GM21723 (cell line): ENCODE results near the gene CTXN2.

Source experiments
- ATAC-seq: cut with Tn5 transposase; IDR thresholded peaks from one replicate; pipeline ENCODE4 v1.9.1; 2021; ENCODE audit warnings: mild to moderate bottlenecking, moderate library complexity; ENCODE audit not compliant: unreplicated experiment

CTXN2 gene

DNA sequence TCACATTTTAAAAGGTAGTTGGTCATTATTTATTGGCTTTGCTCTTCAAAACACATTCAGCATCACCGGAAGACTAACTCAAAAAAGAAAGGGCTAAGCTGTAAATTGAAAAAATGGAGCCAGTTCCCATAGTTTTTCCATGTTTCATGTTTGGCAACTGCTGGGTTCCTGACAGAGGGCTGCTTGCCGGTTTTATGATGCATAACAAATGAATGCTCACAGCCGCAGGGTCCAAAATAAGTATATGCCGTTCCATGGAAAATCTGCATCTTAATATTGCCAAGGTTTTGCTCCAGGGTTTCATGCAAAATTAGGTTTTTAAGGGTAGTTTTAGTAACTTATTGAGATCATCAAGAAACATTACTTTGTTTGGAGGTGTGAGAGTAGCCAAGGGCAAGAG lies 30.4 kb downstream of the CTXN2 start:
- ATAC-seq, result no peak

DNA sequence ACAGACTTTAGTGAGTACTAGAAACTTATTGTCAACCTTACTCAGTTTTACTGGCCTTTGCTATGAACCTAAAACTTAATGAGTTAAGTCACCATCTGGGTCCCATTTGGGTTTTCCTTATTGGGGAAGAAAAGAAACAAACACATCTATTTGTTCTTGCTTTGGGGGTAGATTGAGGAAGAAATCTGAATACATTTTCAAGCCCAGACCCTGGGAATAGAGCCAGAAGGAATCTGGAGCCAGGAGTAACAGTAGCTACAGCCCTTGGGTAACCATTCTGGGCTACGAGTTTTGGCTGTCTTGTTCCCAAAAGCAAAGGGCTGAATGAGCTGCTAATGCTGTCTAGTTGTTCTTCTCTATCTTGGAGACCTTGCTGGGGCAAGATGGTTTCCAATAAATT lies 31.2 kb downstream of the CTXN2 start:
- ATAC-seq, result no peak

DNA sequence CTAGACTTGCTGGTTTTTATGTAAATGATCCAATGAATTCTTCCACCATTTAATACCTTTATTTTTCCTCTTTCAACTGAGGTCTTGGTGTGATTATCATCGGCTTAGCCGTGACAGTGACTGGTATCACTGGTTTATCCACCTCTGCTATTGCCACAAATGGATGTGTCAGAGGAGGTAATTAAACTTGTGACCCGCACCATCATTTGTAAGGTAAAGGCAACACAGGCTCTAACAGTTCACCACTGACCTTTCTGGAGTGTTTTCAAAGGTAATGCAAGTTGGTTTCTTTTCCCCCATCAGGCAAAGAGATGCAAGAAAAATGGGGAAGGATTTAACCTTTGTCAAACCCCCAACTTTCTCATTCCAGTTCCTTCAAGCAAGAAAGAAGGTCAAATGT lies 34.3 kb downstream of the CTXN2 start:
- ATAC-seq, result no peak

DNA sequence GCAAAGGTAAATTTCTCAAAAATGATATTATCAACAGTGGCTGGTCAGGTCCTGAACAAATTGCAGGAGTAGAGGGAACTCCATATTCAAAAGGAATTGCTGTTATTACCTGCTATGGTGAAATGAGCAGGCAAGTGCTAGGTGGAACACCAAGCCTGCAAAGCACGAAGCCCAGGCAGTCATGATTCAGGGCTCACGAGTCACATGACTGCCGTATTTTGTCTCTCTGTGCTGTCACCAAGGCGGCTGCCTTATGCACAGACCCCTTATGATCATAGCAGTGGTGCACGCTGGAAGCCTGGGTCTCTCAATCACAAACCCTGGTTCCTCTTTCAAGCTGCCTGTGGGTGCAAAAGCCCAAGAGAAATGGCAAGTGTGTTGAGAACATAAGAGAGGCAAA lies 39.0 kb downstream of the CTXN2 start:
- ATAC-seq, result no peak

DNA sequence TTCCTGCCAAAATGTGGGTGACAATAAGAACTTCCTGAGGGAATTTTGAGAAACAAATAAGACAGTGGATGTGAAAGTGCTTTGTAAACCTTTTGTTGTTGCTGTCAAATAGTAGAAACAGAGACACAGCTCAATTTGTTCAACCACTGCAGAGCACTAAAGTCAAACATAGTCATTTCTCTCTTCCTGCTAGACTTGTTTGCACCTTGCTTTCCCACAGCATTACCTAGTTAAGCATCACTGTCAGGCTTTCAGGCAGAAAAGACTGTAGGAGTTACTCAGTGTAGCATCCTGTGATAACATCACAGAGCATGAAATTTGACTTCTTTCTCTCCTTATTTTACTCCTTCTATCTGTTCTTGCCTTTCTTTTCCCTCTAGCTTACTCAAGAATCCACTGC lies 41.8 kb downstream of the CTXN2 start:
- no peak for ATAC-seq

DNA sequence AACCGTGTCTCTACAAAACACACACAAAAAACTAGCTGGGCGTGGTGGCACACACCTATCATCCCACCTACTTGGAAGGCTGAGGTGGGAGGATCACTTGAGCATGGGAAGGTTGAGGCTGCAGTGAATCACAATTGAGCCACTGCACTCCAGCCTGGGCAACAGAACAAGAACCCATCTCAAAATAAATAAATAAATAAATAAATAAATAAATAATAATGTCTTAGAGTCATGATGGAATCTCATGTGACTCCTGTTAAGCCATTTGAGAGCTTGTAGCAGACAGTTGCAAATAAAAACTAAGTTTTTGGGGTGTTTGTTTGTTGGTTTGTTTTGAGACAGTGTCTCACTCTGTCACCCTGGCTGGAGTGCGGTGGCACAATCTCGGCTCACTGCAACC lies 47.9 kb downstream of the CTXN2 start:
- no peak for ATAC-seq

DNA sequence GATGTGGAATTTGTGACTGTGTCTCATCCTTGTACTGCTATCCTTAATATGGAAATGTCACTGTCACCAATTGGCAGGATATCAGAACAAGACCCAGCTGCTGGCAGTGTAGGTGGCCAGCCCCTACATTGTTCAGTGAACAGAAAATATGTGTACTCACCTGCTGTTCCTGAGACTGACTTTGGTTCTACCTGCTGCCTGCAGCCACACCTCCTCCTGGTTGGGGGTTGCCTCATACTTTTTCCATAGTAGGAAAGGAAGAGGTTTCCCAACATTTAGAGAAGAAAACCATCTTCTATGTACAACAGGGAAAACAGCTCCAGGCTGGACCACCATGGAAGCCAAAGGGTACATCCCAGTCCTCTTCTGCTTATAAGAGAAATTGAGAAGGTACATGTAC lies 50.5 kb downstream of the CTXN2 start:
- ATAC-seq, result no peak

DNA sequence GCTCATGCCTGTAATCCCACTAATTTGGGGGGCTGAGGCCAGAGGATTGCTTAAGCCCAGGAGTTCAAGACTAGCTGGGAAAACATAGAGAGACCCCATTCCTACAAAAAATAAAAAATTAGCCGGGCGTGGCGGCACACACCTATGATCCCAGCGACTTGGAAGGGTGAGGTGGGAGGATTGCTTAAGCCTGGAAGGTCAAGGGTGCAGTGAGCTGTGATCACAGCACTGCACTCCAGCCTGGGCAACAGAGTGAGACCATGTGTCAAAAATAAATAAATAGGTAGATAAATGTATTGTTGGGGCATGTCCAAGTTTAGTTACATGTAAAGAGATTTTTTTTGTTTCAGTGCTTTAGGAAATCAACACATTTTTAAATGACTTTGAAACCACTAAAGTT lies 51.1 kb downstream of the CTXN2 start:
- ATAC-seq, result no peak

DNA sequence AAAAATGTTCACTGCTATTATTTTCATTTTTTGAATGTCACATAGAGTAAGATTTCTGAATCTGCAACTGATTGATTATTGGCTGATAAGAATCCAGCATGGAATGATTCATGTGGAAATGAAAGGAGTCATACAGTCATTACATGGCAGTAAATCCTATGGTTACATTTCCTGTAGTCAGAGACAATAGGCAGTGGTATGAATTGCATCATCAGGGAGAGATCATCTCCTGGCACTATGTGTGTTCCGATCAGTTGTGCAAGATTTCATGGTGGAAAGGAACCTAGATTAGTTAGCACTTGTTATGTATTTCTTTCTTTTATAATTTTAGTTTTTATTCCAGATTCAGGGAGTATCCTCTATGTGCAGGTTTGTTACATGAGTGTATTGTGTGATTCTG lies 53.5 kb downstream of the CTXN2 start:
- ATAC-seq, result no peak

DNA sequence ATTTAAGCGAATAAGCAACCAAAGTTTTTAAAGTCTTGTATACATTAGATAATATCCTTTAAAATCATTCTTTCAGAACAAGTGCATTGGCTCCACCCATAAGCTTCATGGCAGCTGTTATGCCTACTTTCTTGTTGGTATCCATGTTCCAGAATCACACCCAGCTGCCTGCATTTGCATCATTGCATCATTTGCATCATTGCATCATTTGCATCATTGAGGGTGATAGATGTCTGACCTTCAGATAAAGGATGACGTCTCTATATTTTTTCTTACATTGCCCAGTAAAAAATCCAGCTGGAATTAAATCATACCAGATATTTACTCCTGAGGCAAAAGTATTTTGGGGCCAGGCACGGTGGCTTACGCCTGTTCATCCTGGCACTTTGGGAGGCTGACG lies 56.9 kb downstream of the CTXN2 start:
- ATAC-seq, result no peak

DNA sequence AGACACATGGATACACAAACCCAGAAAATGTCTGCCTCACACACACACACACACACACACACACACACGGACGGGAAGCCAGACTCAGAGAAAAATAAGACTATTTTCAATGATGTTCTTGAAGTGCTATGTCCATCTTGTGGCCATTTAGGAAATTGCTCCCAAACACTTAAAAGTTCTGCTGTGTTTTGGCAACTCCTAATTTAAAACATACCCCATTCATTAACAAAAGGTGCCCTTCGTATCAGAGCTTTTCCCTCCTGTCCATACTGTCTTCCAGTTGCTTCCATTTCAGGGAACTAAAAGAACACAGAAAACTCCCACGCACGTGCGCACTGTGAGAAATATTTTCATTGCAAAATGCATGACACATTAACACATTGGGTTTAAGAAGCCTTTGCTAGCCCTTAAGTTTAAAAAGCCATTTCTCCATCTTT lies 59.2 kb downstream of the CTXN2 start:
- no peak for ATAC-seq

DNA sequence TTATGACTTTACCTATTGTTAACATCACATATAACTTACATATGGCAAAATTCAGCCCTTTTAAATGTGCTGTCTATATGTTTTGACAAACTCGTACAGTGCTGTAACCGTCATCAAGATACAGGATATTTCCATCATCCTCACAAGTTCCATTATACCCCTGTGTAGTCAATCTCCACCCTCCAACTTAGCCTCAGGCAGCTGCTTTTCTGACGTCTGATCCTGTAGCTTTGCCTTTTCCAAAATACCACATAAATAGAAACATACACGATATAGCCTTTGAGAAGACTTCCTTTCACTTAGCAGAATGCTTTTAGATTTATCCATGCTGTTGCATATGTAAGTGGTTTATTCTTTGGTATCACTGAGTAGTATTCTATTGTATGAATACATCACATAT lies 61.7 kb downstream of the CTXN2 start:
- no peak for ATAC-seq
